Kidney epithelial cell (primary cell): Measurements from ENCODE around the gene WHRN. TPM values are rescaled to one million over a fixed set of nuclear protein-coding genes. Genes with fewer than 3 reads are reported as not detected.
A peak's percentile ranks its signal among the peaks of the same experiment; 100 is the strongest.

ENCODE experiments used
- DNase-seq: peaks from one replicate; pipeline ENCODE4 v3.0.0-alpha.2; 2010; ENCODE audit warnings: low read depth
- H3K27me3 ChIP-seq: 2 replicates; pipeline ENCODE4 v1.6.0; 2011; ENCODE audit warnings: low read length; ENCODE audit not compliant: control insufficient read depth, insufficient read depth
- H3K36me3 ChIP-seq: 2 replicates; pipeline ENCODE4 v1.5.1; 2011; ENCODE audit warnings: low read length; ENCODE audit not compliant: control insufficient read depth, insufficient read depth
- H3K4me3 ChIP-seq: 2 replicates; pipeline ENCODE4 v1.5.1; 2011; ENCODE audit warnings: low read depth, mild to moderate bottlenecking, control low read depth, low read length
- total RNA-seq: library from RNA; depleted of rRNA; stranded (reverse); fragments of >200 nt; gene quantifications from 2 replicates; pipeline ENCODE4 v1.2.3, GENCODE V29; 2015
- TF ChIP-seq, protein P1 (sequence below): IDR thresholded peaks from 2 replicates; pipeline ENCODE4 v1.5.1; 2011; ENCODE audit warnings: mild to moderate bottlenecking, moderate library complexity, low read length, control low read depth, inconsistent platforms; ENCODE audit not compliant: insufficient read depth, poor library complexity, severe bottlenecking

Gene WHRN
- total RNA-seq, 1 donor from 2014 or later, result 9.2 TPM

DNA sequence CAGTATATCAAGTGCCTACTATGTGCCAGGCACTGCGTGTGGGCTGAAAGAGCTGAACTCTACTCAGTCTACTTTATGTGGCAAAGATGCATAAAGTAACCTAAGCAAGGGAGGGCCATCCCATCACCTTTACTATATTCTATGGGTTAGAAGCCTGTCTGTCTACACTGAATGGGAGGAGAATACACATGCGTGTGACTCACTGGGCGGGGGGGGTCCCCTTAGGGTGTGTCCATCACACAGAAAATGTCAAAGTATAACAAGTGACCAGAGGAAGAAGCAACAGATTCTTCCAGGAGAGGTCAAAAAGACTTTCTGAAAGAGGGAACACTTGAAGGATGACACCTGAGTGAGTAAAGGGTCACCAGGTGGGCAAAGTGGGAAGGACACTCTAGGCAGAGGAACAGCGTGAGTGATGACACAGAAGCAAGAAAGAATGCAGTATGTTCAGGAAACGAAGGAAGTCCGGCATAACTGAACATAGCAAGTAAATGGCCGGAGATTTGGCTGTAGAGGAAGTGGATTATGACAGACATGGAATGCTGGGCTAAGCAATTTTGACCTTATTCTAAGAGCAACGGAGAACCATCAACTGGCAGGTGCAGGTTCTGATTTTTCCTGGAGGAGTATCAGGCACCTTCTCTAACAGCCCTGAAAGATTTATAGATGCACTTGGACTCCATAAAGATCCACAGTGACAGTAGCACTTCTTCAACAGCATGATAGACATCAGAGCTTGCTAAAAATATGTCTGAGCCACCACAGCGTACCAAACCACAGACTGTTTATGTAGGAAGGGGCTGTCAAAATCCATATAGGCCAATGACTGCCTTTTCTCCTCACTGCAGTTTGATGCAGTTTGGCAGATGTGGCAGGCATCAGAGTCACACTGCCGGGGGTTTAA lies 8.0 kb upstream of the WHRN start:
- Histone ChIP-seq H3K36me3 (no peaks in the 10 kb centered on the region), H3K4me3 (no peak overlapping the region), H3K27me3 (peaks cover 3% of the 10 kb centered on the region)
- TF ChIP-seq, protein P1, sequence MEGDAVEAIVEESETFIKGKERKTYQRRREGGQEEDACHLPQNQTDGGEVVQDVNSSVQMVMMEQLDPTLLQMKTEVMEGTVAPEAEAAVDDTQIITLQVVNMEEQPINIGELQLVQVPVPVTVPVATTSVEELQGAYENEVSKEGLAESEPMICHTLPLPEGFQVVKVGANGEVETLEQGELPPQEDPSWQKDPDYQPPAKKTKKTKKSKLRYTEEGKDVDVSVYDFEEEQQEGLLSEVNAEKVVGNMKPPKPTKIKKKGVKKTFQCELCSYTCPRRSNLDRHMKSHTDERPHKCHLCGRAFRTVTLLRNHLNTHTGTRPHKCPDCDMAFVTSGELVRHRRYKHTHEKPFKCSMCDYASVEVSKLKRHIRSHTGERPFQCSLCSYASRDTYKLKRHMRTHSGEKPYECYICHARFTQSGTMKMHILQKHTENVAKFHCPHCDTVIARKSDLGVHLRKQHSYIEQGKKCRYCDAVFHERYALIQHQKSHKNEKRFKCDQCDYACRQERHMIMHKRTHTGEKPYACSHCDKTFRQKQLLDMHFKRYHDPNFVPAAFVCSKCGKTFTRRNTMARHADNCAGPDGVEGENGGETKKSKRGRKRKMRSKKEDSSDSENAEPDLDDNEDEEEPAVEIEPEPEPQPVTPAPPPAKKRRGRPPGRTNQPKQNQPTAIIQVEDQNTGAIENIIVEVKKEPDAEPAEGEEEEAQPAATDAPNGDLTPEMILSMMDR, result no peak
- DNase-seq, result no peak

DNA sequence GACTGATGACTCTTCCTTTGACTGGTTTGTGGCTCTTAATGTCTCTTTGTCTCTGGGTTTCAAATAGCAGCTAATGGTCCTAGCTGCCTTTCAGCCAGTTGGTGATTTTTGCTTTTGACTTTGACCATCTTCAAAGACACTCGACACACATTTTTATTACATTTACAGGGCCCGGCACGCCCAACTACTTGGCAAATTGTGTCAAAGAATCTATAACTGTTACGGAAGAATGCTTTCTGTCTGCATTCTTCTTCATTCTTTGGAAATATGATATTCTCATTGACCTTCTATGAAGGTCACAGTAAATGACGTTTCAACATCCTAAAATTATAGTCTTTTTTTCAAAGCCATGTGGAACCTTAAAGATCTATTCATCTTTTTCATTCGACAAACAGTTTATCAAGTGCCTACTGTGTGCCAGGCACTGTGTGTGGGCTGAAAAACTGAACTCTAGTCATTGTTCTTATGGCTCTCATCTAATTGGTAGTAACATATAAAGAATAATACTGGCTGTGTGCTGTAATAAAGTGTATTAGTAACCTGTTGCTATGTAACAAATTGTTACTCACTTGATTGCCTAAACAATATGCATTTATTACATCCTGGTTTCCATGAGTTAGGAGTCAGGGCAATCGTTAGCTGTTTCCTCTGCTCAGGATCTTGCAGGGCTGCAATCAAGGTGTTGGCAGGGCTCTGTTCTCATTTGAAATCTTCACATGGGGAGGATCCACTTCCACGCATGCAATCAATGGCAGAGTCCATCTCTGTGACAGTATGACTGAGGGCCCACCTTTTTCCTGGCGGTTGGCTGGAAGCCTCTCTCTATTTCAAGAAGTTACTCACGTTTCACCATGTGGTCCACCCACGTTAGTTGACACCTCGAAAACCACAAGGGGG lies 7.0 kb upstream of the WHRN start:
- TF ChIP-seq, protein P1, result no peak
- no peaks in the 10 kb centered on the region for H3K36me3 ChIP-seq
- peaks cover 3% of the 10 kb centered on the region for H3K27me3 ChIP-seq
- DNase-seq, result no peak
- H3K4me3 ChIP-seq, result no peak overlapping the region

- TF ChIP-seq, protein P1, result peak; percentile 55
- Histone ChIP-seq H3K36me3 (no peaks in the 10 kb centered on the region), H3K4me3 (no peak overlapping the region), H3K27me3 (peaks cover 3% of the 10 kb centered on the region)
- DNase-seq, result no peak
Measured at GRCh38 chr9:114507726-114508125, 2.5 kb upstream of the WHRN start.

GRCh38 chr9:114506082-114506390 lies 763 bp upstream of the WHRN start:
- Histone ChIP-seq H3K36me3 (no peaks in the 10 kb centered on the region), H3K27me3 (peaks cover 3% of the 10 kb centered on the region), H3K4me3 (peak overlapping the region; percentile 67)
- TF ChIP-seq, protein P1, result no peak
- no peak for DNase-seq

DNA sequence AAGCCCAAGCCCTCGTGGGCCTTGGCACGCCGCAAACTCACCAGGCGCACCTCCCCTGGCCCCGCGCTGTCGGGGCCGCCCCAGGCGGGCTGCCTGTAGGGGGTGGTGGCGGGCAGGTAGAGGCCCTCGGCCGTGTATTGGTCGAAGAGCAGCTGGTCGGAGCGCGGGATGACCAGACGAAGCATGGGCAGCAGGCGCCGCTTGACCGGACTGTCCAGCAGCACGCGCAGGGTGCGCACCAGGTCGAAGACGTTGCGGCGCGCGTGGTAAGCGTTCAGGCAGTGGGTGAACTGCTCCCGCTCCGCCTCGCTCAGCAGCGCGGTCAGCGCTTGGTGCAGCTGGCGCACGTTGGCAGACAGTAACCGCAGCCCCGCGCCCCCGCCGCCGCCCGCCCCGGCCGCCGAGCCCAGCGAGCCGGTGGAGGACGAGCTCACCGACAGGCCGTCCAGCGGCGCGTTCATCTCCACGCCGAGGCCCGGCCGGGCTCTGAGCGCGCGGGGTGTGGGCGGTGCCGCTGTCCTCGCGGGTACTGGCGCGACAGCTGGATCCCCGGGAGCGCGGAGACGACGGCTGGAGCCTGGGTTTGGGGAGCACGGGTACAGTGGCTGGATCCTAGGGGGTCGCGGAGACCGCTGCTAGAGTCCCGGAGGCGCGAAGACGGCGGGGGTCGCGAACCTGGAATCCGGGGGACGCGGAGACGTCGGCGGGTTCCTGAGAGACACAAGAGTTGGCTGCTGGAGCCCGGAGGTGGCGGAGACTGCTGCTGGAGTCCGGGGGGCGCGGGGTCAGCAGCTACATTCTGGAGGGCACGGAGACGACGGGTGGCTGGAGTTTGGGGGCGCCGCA lies 709 bp downstream of the WHRN start:
- Histone ChIP-seq H3K36me3 (no peaks in the 10 kb centered on the region), H3K27me3 (no peaks in the 10 kb centered on the region), H3K4me3 (peak overlapping the region; percentile 67)
- DNase-seq, result no peak
- TF ChIP-seq, protein P1, result peak; percentile 77
